Activated CD4-positive, alpha-beta T cell treated with anti-CD3 and anti-CD28 coated beads for 1 hour (primary cell): Measurements from ENCODE around the gene SMYD3.

Experiments used
- DNase-seq: peaks from one replicate; pipeline ENCODE4 v3.0.0-alpha.2; 2020

The SMYD3 gene

DNA sequence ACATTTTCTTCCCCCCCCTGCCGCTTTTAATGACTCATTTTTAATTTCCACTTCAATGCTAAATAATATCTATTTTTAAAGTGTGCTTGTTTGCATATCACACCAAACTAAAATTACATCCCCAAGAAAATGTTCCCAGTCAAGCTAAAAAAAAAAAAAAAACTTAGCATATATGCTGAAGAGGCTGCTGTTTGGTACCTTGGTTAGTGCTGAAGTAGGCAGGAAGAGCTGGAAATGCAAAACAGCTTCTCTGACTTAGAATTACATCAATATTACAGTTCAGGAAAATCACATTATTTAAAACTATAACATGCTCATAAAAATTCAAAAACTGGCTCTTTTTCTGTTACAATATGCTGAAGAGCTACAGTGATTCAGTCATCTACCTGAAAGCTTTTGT, 372.3 kb downstream of the SMYD3 start:
- DNase-seq = no peak

DNA sequence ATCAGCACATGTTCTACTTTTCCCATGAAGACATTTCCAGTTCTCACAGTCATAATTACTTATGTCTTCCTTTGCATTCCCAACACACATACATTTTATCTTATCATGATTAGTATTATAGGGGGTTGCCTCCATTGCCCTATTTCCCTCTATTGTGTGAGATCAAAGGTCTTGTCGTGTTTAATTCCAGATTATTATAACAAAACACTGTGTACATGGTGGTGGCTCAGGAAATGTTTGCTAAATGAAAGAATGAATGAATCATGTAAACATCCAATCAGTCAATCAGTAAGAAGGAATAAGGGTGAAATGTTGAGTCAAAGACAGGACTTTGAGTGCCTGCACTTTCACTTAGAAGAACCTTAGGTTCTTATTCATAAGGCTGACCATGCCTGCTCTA, 376.0 kb downstream of the SMYD3 start:
- DNase-seq = no peak

- DNase-seq = no peak
These were observed 378.5 kb downstream of the SMYD3 start for GRCh38 chr1:246128494-246129069.

DNA sequence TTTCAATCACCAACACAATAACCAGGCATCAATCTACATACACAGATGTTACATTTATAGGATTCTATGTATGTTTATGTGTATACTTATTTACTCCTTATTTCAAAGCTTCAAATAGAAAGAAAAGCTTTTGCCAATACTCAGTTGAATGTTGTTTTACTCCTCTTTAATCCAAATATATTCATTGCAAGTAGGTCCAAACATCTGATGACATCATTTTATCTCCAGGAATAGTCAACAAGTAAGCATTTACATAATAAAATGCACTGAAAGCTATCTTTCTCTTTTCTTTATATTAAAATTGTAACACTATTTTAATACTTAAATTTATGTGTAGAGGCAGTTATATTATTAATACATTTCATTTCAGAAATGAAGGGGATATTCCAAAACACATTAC, 380.5 kb downstream of the SMYD3 start:
- DNase-seq = no peak

- no peak for DNase-seq
These were observed 385.0 kb downstream of the SMYD3 start for GRCh38 chr1:246122071-246122470.

GRCh38 chr1:246121533-246121932, 385.5 kb downstream of the SMYD3 start:
- DNase-seq = no peak

- DNase-seq = peak; percentile 10
These were observed 389.9 kb downstream of the SMYD3 start for GRCh38 chr1:246117066-246117791.

- DNase-seq = no peak
These were observed 392.7 kb downstream of the SMYD3 start for GRCh38 chr1:246114369-246114768.

DNA sequence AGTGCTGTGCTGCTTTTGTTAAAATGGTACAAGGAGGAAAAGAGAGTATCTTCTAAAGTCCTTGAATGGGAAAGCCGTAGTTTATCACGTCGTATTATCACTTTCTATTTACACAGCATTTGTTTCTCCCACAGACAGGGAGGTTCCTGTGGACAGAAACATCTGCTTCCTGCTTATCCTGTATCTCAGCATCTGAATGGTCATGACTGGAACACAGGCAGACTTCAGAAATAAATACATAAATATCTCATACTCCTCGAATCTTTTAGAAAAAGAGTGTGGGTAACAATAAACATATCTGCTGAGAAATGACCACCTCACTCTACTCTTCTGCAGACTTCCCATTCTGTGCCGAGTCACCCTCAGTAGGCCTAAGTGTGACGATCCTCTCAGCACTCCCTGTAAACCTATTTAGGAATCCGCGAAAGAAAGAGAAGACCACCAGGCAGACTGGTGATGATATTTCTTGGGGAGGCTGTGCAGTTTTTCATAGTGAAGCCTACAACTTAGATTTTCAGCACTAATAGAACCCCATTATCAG, 393.5 kb downstream of the SMYD3 start:
- DNase-seq = no peak

- DNase-seq = no peak
These were observed 395.5 kb downstream of the SMYD3 start for GRCh38 chr1:246111570-246111969.

- DNase-seq = no peak
These were observed 396.5 kb downstream of the SMYD3 start for GRCh38 chr1:246110343-246111219.

DNA sequence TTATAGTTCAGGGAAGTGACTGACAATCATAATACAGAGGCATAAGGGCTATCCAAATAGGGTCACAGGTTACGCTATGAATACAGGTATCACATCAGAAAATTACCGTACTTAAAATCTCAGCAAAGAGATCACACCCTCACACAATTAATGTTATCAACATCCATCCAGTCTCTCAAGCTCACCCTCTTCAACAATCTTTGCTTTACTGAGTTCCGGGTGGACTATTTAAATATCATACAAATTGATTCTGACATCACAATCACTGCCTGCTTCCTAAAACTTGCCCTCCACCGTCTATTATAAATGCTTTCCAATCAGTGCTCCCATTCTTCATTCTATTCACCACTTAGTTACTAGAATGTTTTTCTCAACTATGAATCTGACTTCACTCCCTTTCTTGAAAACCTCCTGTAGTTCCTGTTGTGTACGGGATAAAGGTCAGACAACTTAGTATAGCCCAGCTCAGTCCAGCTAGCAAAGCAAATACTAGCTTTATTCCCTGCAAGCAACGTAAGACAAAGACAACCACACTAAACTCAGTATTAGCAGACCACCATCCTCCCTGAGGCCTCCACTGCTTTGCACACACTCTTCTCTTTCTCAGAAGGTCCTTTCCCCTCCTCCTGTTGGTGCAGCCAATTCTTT, 398.7 kb downstream of the SMYD3 start:
- DNase-seq = no peak

- no peak for DNase-seq
These were observed 399.4 kb downstream of the SMYD3 start for GRCh38 chr1:246107516-246108277.

DNA sequence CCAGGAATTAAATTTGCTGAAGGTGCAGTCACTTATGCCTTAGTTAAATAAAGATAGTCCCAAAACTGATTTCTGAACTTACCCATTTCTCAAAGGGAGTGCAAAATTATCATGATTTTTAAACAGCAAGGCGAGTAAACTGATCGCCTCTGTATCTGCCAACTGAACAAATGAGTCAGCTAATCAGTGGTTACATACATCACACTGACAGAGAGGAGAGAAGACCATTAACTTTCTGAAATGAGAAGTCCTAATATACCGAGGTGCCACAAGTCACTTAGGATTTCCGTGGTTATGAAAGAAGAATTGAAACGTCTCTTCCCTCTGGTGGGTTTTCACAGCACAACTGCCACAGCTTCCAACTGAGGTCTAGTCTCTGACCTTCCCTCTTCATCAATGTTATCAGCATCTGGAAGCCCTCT, 400.7 kb downstream of the SMYD3 start:
- DNase-seq = no peak

DNA sequence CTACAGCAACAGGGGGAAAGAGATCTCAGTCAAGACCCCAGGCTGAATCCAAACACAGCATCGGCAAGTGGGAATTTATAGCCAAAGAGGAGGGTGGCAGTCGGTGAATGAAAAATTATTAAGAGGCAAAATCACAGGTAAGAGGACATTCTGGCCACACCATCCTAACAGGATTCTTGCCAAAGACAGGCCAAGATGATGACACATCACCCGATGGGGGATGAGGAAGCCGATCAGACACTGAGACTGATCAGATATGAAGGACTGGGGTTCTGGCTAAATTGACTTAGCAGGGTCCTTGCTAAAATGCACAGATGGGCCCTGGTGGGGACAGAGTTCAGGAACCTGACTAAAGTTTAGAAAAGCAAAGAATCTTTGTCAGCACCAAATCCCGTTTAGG, 402.2 kb downstream of the SMYD3 start:
- no peak for DNase-seq

GRCh38 chr1:246099570-246099969, 407.5 kb downstream of the SMYD3 start:
- DNase-seq = no peak

- no peak for DNase-seq
These were observed 410.7 kb downstream of the SMYD3 start for GRCh38 chr1:246096356-246096755.

DNA sequence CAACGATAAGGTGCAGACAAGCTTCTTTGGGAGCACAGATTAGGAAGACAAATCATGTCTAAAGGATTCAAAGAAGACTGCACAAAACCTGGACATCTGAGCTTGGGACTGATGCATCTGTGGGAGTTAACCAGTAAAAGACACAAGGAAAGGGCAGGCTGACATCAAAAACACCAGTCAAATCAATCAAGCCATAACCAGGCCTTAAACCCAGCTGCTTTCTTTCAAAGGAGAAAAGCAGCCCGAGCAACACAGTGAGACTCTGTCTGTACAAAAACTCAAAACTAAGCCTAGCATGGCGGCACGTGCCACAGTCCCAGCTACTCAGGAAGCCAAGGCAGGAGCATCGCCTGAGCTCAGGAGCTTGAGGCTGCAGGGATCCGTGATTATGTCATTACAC, 411.6 kb downstream of the SMYD3 start:
- DNase-seq = no peak

DNA sequence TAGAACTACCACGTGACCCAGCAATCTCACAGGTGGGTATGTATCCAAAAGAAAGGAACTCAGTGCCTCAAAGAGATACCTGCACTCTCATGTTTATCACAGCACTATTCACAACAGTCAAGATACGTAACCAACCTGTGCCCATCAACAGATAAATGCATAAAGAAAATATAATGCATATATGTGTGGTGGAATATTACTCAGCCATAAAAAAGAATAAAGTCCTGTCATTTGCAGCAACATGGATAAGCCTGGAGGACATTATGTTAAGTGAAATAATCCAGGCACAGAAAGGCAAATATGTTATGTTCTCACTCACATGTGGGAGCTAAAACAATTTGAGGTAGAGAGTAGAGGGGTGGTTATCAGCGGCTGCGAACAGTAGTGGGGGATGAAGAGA, 413.8 kb downstream of the SMYD3 start:
- no peak for DNase-seq

DNA sequence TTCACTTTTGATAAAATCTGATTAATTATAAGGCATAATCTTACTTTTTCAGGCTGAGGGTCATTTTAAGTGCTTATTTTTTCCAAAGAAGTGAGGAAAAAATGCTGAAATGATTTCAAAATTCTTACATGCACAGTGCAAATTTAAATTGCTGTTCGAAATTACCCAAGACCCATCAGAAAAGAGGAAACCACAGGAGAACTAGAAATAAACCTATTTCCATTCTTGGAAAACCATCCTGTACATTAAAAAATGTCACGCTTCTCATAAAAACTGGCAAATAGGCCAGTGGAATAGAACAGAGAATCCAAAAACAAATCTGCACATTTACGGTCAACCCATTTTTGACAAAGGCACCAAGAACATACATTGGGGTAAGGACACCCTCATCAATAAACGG, 414.9 kb downstream of the SMYD3 start:
- no peak for DNase-seq

DNA sequence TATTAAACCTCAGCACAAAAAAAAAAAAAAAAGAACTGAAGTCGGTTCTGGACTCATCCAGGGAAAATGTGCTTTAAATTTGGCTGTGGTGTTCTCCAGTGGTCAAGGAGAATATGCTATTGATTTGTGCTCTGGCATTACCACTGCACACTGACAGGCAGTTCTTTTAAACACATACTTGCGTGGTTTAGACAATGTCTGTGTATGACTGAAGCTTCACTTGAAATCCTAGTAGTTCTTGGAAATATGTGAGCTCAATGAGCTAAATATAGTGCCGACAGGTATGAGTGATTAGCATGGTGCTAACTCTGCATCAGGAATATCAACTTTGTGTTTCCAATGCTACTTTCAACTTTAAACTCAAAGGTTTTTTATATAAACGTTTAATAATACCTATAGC, 415.6 kb downstream of the SMYD3 start:
- DNase-seq = no peak

DNA sequence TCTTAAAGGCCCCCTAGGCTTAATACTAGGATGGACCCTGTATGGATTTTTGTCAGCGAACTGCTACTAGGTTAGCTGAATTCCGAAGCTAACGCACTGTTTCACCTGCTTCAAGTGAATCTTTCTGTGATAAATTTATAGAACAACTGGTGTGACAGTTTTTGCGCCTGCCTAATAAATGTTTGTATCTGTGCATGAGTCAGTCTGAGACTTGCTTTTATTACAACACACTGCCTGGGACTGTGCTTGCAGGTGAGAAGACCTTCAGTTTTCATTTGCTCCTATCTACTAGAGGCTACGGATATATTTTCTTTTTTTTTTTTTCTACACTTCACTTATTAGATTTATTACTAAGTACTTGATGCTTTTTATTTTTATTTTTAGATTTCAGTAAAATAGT, 420.9 kb downstream of the SMYD3 start:
- DNase-seq = no peak
